H1 (cell line): Measurements from ENCODE around the gene SMO. TPM values are rescaled to one million over a fixed set of nuclear protein-coding genes. Genes with fewer than 3 reads are reported as not detected.

Experiments used
- JUND ChIP-seq: IDR thresholded peaks from 2 replicates; pipeline ENCODE4 v1.6.1; 2011; ENCODE audit warnings: mild to moderate bottlenecking, improper control_type of control experiment, low read length
- NANOG ChIP-seq: IDR thresholded peaks from 2 replicates; pipeline ENCODE4 v1.6.1; 2011; ENCODE audit warnings: low read length, low read depth, mild to moderate bottlenecking, inconsistent platforms; ENCODE audit not compliant: insufficient read depth, poor library complexity, severe bottlenecking
- POLR2AphosphoS5 ChIP-seq: IDR thresholded peaks from 2 replicates; pipeline ENCODE4 v1.6.1; 2011; ENCODE audit warnings: low read depth, low read length
- polyA plus RNA-seq, 7 experiments: library from polyadenylated mRNA; depleted of rRNA in 3 of 7; stranded (reverse) in 5 of 7; unstranded in 2 of 7; fragments of >200 nt in 5 of 7; fragments of 200-250 nt in 2 of 7; gene quantifications; 1 replicate in 5 of 7; 2 replicates in 1 of 7; 4 replicates in 1 of 7; pipeline versions ENCODE4 v1.2.1 to v1.2.3, GENCODE V29; 2011 to 2013; ENCODE audit warnings: missing spikeins in 2 of 7, mixed read lengths in 2 of 7
- total RNA-seq: library from RNA; stranded (reverse); fragmentation: NEBNext Ultra II Directional; extraction: Animal tissue kit (Norgen Biotek cat#: 25700); gene quantifications from 2 replicates; pipeline ENCODE4 v1.2.1, GENCODE V29; 2021

SMO gene
- total and polyA plus RNA-seq, 2 of the 8 experiments (the other 6 are each of a cell fraction or from before 2014, with no cell fraction given), result 64.5 to 67.6 TPM

DNA sequence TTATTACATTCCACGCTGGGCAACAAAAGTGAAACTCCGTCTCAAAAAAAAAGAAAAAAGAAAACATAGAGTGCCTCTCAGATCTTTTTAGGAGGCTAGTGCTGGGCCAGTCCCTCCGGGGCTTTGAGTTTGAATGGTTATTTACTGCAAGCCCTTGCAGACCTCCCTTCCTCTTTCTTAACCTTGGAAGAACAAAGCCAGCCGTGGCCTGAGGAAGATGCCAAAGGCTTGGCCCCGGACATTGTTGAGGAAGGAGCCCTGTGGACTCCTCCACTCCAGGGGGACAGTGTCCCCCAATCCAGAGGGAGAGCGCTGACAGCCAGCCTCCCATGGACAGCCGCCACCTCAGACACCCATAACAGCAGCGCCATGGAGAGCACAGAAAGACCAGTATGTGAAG, 38.9 kb upstream of the SMO start (continued):
- TF ChIP-seq NANOG, result no peak
- no peak for TF ChIP-seq JUND
- TF ChIP-seq POLR2AphosphoS5, result no peak
